PC-9 (cell line): ENCODE results near the gene ALX4. TPM values are rescaled to one million over a fixed set of nuclear protein-coding genes. Genes with fewer than 3 reads are reported as not detected.

Experiments used
- BruUV-seq: library from RNA; stranded (reverse); fragments of 400-500 nt; replicated peaks from 2 replicates; lab custom pipeline; 2021; lab: Mats Ljungman, UMichigan
- CTCF ChIA-PET: fragments of 300-600 bp; sonication (Branson Sonifier 250); formaldehyde crosslinking; loops from one replicate; lab custom pipeline; 2022; ENCODE audit warnings: antibody characterized with exemption; lab: Charles Lee
- POLR2A ChIA-PET: fragments of 300-600 bp; sonication (Branson Sonifier 250); formaldehyde crosslinking; loops from one replicate; lab custom pipeline; 2022; ENCODE audit warnings: antibody characterized with exemption; ENCODE audit not compliant: unreplicated experiment; lab: Charles Lee
- DNase-seq, 2 experiments: peaks; one replicate each; pipeline versions ENCODE4 v3.0.0 to v3.0.0-alpha.2; 2015 to 2022; ENCODE audit warnings: mixed read lengths in 1 of 2
- H2AFZ ChIP-seq: fragments of 200-600 bp; sonication (generic); 2 replicates; pipeline ENCODE4 v1.8.1; 2017; ENCODE audit warnings: antibody characterized with exemption
- H3F3A ChIP-seq: fragments of 200-600 bp; sonication (generic); 2 replicates; pipeline ENCODE4 v1.8.1; 2017; ENCODE audit warnings: antibody characterized with exemption, mild to moderate bottlenecking, low read depth; ENCODE audit not compliant: insufficient read depth
- H3K27ac ChIP-seq: fragments of 200-600 bp; sonication (generic); 2 replicates; pipeline ENCODE4 v1.6.1; 2016; ENCODE audit warnings: mixed run types
- H3K27me3 ChIP-seq: fragments of 200-600 bp; sonication (generic); 2 replicates; pipeline ENCODE4 v1.6.1; 2016; ENCODE audit warnings: low read depth, mixed run types; ENCODE audit not compliant: insufficient read depth
- H3K36me3 ChIP-seq: fragments of 200-600 bp; sonication (generic); 2 replicates; pipeline ENCODE4 v1.6.1; 2016; ENCODE audit warnings: low read depth, mixed run types
- H3K4me1 ChIP-seq: fragments of 200-600 bp; sonication (generic); replicated peaks from 2 replicates; pipeline ENCODE4 v1.6.1; 2016; ENCODE audit warnings: mixed run types; ENCODE audit not compliant: insufficient read depth
- H3K4me2 ChIP-seq: fragments of 200-600 bp; sonication (generic); 2 replicates; pipeline ENCODE4 v1.6.1; 2017; ENCODE audit warnings: mixed run types
- H3K4me3 ChIP-seq: fragments of 200-600 bp; sonication (generic); 2 replicates; pipeline ENCODE4 v1.6.1; 2016; ENCODE audit warnings: mixed run types
- H3K79me2 ChIP-seq: fragments of 200-600 bp; sonication (generic); 2 replicates; pipeline ENCODE4 v1.6.1; 2017; ENCODE audit warnings: low read depth, mixed run types
- H3K9me2 ChIP-seq: fragments of 200-600 bp; sonication (generic); 2 replicates; pipeline ENCODE4 v1.8.1; 2017; ENCODE audit warnings: mild to moderate bottlenecking; ENCODE audit not compliant: insufficient read depth
- H3K9me3 ChIP-seq: fragments of 200-600 bp; sonication (generic); 2 replicates; pipeline ENCODE4 v1.8.1; 2016; ENCODE audit warnings: low read depth; ENCODE audit not compliant: insufficient read depth
- H4K20me1 ChIP-seq: fragments of 200-600 bp; sonication (generic); 2 replicates; pipeline ENCODE4 v1.8.1; 2017; ENCODE audit not compliant: insufficient read depth
- CTCF ChIP-seq: fragments of 200-600 bp; sonication (generic); conservative IDR thresholded peaks from 2 replicates; pipeline ENCODE4 v1.6.1; 2017; ENCODE audit warnings: mixed run types, antibody characterized with exemption, mild to moderate bottlenecking, moderate library complexity
- EZH2 ChIP-seq: fragments of 200-600 bp; sonication (generic); IDR thresholded peaks from 2 replicates; pipeline ENCODE4 v1.8.0; 2017; ENCODE audit warnings: antibody characterized with exemption, low read depth
- intact Hi-C: fragments of 100-400 bp; cut with micrococcal nuclease; formaldehyde crosslinking; loops from one replicate; pipeline ENCODE4 v1.10.0; 2022; ENCODE audit not compliant: unreplicated experiment
- total RNA-seq: library from RNA; stranded (reverse); gene quantifications from 2 replicates; pipeline ENCODE4 v1.2.3, GENCODE V29; 2021

The ALX4 gene
- total RNA-seq, 1 experiment from 2014 or later = not detected

- no peaks in the 10 kb centered on the region for H3K79me2 ChIP-seq
- peaks cover 61% of the 10 kb centered on the region for H3K27me3 ChIP-seq
- ChIA-PET CTCF (no interaction called here), POLR2A (no interaction called here)
- intact Hi-C loops = no loop called here
- no peak overlapping the region for H2AFZ ChIP-seq
- no peaks in the 10 kb centered on the region for H3K36me3 ChIP-seq
- no peaks in the 10 kb centered on the region for H4K20me1 ChIP-seq
- H3K27ac ChIP-seq = no peak overlapping the region
- no peak overlapping the region for H3K4me3 ChIP-seq
- H3K9me2 ChIP-seq = no peaks in the 10 kb centered on the region
- no peak for DNase-seq
- TF ChIP-seq EZH2 = no peak
- TF ChIP-seq CTCF = no peak
- H3K9me3 ChIP-seq = 0 out of 2 replicates have a peak, but pooled peaks cover 3% of the 10 kb centered on the region
- no TSS peak for BruUV-seq
- no peak overlapping the region for H3K4me2 ChIP-seq
- peaks cover 9% of the 10 kb centered on the region; the same call in 1 of the 2 replicates for H3K4me1 ChIP-seq
- peaks cover 11% of the 10 kb centered on the region; the same call in 1 of the 2 replicates for H3F3A ChIP-seq
These were observed 26.0 kb upstream of the ALX4 start for GRCh38 chr11:44335919-44336318.

- 0 out of 2 replicates have a peak, but pooled peaks cover 3% of the 10 kb centered on the region for H3K9me3 ChIP-seq
- DNase-seq = no peak
- H2AFZ ChIP-seq = no peak overlapping the region
- ChIA-PET CTCF (no interaction called here), POLR2A (no interaction called here)
- H3K79me2 ChIP-seq = no peaks in the 10 kb centered on the region
- H3K4me2 ChIP-seq = no peak overlapping the region
- no peaks in the 10 kb centered on the region for H4K20me1 ChIP-seq
- H3K27ac ChIP-seq = no peak overlapping the region
- peaks cover 61% of the 10 kb centered on the region for H3K27me3 ChIP-seq
- no peak overlapping the region for H3K4me3 ChIP-seq
- intact Hi-C loops = no loop called here
- H3K4me1 ChIP-seq = peaks cover 9% of the 10 kb centered on the region; the same call in 1 of the 2 replicates
- no TSS peak for BruUV-seq
- no peak for TF ChIP-seq EZH2
- no peak for TF ChIP-seq CTCF
- no peaks in the 10 kb centered on the region for H3K9me2 ChIP-seq
- H3K36me3 ChIP-seq = no peaks in the 10 kb centered on the region
- H3F3A ChIP-seq = peaks cover 11% of the 10 kb centered on the region; the same call in 1 of the 2 replicates
These were observed 25.3 kb upstream of the ALX4 start for GRCh38 chr11:44335052-44335760.

DNA sequence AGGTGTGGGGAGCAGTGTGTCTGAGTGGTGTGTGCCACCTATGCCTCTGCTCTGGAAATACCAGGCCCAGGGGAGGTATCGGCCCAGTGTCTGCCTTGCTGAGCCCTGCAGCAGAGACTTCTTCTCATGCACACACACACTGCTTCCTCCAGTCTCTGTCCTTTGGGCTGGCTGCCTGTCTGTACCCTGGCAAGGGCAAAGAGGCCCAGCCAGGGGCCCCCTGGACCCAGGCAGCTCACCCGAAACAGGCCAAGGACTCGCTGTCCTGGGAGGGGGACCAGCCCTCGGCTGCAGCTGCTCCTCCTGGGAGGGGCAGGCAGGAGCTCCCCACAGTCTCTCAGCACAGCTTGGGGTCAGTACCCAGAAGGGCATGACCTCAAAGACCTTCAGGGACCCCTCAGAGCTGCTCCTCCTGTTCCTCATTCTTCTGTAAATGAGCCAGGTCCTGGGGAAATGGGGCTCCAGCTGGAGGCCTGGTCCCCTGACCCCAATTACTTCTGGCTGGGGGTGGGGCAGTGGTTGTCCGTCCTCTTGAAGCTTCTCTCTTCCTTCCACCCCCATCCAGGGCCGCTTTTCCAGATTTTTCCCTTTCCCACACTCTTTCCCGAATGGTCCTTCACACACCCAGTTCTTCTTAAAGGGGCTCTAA is 24.5 kb upstream of the ALX4 start:
- H3K4me3 ChIP-seq = no peak overlapping the region
- H3K4me1 ChIP-seq = peaks cover 9% of the 10 kb centered on the region; the same call in 1 of the 2 replicates
- H3K79me2 ChIP-seq = no peaks in the 10 kb centered on the region
- intact Hi-C loops = no loop called here
- peaks cover 63% of the 10 kb centered on the region for H3K27me3 ChIP-seq
- H3K27ac ChIP-seq = no peak overlapping the region
- no peak for DNase-seq
- no TSS peak for BruUV-seq
- 0 out of 2 replicates have a peak, but pooled peaks cover 3% of the 10 kb centered on the region for H3K9me3 ChIP-seq
- CTCF ChIA-PET = no interaction called here
- TF ChIP-seq CTCF (no peak), EZH2 (no peak)
- no peaks in the 10 kb centered on the region for H3K36me3 ChIP-seq
- H3F3A ChIP-seq = peaks cover 11% of the 10 kb centered on the region; the same call in 1 of the 2 replicates
- H4K20me1 ChIP-seq = no peaks in the 10 kb centered on the region
- no peak overlapping the region for H3K4me2 ChIP-seq
- POLR2A ChIA-PET = no interaction called here
- H3K9me2 ChIP-seq = no peaks in the 10 kb centered on the region
- no peak overlapping the region for H2AFZ ChIP-seq
